ENCODE measurements around the gene RXFP2.

RXFP2 gene

GRCh38 chr13:31756346-31756745 is 17.0 kb downstream of the RXFP2 start:
- CTCF ChIA-PET: interaction anchor here (0.8 kb wide), 1 partner anchor 565 kb away, joined by 3 read pairs; no protein-coding TSS in a partner anchor
- TF ChIP-seq SP1 (IDR thresholded peaks at IDR 0.05): no peak
- no peak for TF ChIP-seq ELF4 (IDR thresholded peaks at IDR 0.05)
- POLR2A ChIA-PET: no interaction called here
- DNase-seq (ENCODE audit: extremely low spot score): no peak

- POLR2A ChIA-PET: no interaction called here
- no peak for DNase-seq (ENCODE audit: extremely low spot score)
- TF ChIP-seq ELF4 (IDR thresholded peaks at IDR 0.05): no peak
- no peak for TF ChIP-seq BHLHE40 (IDR thresholded peaks at IDR 0.05; ENCODE audit: borderline replicate concordance)
- CTCF ChIA-PET: no interaction called here
These were observed 22.6 kb downstream of the RXFP2 start for GRCh38 chr13:31761951-31762350.

GRCh38 chr13:31764556-31764955 is 25.2 kb downstream of the RXFP2 start:
- ChIA-PET POLR2A (no interaction called here), CTCF (interaction anchor here (0.7 kb wide), 1 partner anchor 1587 kb away, joined by 3 read pairs; no protein-coding TSS in a partner anchor)
- DNase-seq (ENCODE audit: extremely low spot score): no peak
- TF ChIP-seq CTBP1 (IDR thresholded peaks at IDR 0.05; ENCODE audit: borderline replicate concordance): no peak
- no peak for TF ChIP-seq SUZ12 (IDR thresholded peaks at IDR 0.05)
- TF ChIP-seq NFRKB (IDR thresholded peaks at IDR 0.05): no peak
- TF ChIP-seq FOXK2 (IDR thresholded peaks at IDR 0.05): no peak
- TF ChIP-seq FOXA1 (IDR thresholded peaks at IDR 0.05): no peak
- TF ChIP-seq ARNT (IDR thresholded peaks at IDR 0.05): no peak
- TF ChIP-seq TARDBP (IDR thresholded peaks at IDR 0.05): no peak
- no peak for TF ChIP-seq PKNOX1 (IDR thresholded peaks at IDR 0.05)
- TF ChIP-seq LEF1 (IDR thresholded peaks at IDR 0.05; ENCODE audit: borderline replicate concordance): no peak
- no peak for TF ChIP-seq SP1 (IDR thresholded peaks at IDR 0.05)

GRCh38 chr13:31765138-31765785 is 25.9 kb downstream of the RXFP2 start:
- ChIA-PET CTCF (no interaction called here), POLR2A (no interaction called here)
- no peak for DNase-seq (ENCODE audit: extremely low spot score)
- no peak for TF ChIP-seq HDGF (IDR thresholded peaks at IDR 0.05; ENCODE audit: borderline replicate concordance)
- no peak for TF ChIP-seq SUZ12 (IDR thresholded peaks at IDR 0.05)
- no peak for TF ChIP-seq ARNT (IDR thresholded peaks at IDR 0.05)
- no peak for TF ChIP-seq BHLHE40 (IDR thresholded peaks at IDR 0.05; ENCODE audit: borderline replicate concordance)
- no peak for TF ChIP-seq ELF4 (IDR thresholded peaks at IDR 0.05)
- no peak for TF ChIP-seq CTBP1 (IDR thresholded peaks at IDR 0.05; ENCODE audit: borderline replicate concordance)
- no peak for TF ChIP-seq TARDBP (IDR thresholded peaks at IDR 0.05)
- TF ChIP-seq FOXA1 (IDR thresholded peaks at IDR 0.05): no peak
- no peak for TF ChIP-seq FOXK2 (IDR thresholded peaks at IDR 0.05)
- no peak for TF ChIP-seq SP1 (IDR thresholded peaks at IDR 0.05)
- no peak for TF ChIP-seq PKNOX1 (IDR thresholded peaks at IDR 0.05)
- no peak for TF ChIP-seq LEF1 (IDR thresholded peaks at IDR 0.05; ENCODE audit: borderline replicate concordance)
- no peak for TF ChIP-seq NFRKB (IDR thresholded peaks at IDR 0.05)

GRCh38 chr13:31767175-31767900 is 28.0 kb downstream of the RXFP2 start:
- ChIA-PET POLR2A (no interaction called here), CTCF (no interaction called here)
- no peak for DNase-seq (ENCODE audit: extremely low spot score)
- no peak for TF ChIP-seq SP1 (IDR thresholded peaks at IDR 0.05)
- TF ChIP-seq LEF1 (IDR thresholded peaks at IDR 0.05; ENCODE audit: borderline replicate concordance): no peak
- TF ChIP-seq HDGF (IDR thresholded peaks at IDR 0.05; ENCODE audit: borderline replicate concordance): no peak
- TF ChIP-seq FOXK2 (IDR thresholded peaks at IDR 0.05): no peak
- TF ChIP-seq NFRKB (IDR thresholded peaks at IDR 0.05): no peak
- no peak for TF ChIP-seq ZNF384 (IDR thresholded peaks at IDR 0.05)
- no peak for TF ChIP-seq L3MBTL2 (conservative IDR thresholded peaks at IDR 0.05)
- no peak for TF ChIP-seq PKNOX1 (IDR thresholded peaks at IDR 0.05)
- no peak for TF ChIP-seq TARDBP (IDR thresholded peaks at IDR 0.05)
- no peak for TF ChIP-seq FOXA1 (IDR thresholded peaks at IDR 0.05)
- no peak for TF ChIP-seq FOXM1 (IDR thresholded peaks at IDR 0.05; ENCODE audit: borderline replicate concordance)

- ChIA-PET POLR2A (no interaction called here), CTCF (no interaction called here)
- TF ChIP-seq NFRKB (IDR thresholded peaks at IDR 0.05): no peak
- TF ChIP-seq TARDBP (IDR thresholded peaks at IDR 0.05): no peak
- no peak for TF ChIP-seq BHLHE40 (IDR thresholded peaks at IDR 0.05; ENCODE audit: borderline replicate concordance)
- no peak for TF ChIP-seq PKNOX1 (IDR thresholded peaks at IDR 0.05)
- no peak for TF ChIP-seq LEF1 (IDR thresholded peaks at IDR 0.05; ENCODE audit: borderline replicate concordance)
- TF ChIP-seq ARNT (IDR thresholded peaks at IDR 0.05): no peak
- no peak for TF ChIP-seq FOXM1 (IDR thresholded peaks at IDR 0.05; ENCODE audit: borderline replicate concordance)
- no peak for TF ChIP-seq FOXA1 (IDR thresholded peaks at IDR 0.05)
- TF ChIP-seq FOXK2 (IDR thresholded peaks at IDR 0.05): no peak
- TF ChIP-seq L3MBTL2 (conservative IDR thresholded peaks at IDR 0.05): no peak
- no peak for DNase-seq (ENCODE audit: extremely low spot score)
These were observed 29.0 kb downstream of the RXFP2 start for GRCh38 chr13:31768351-31768750.

Data from HEK293T (cell line).